Iris pigment epithelial cell (primary cell): ENCODE measurements around the gene BCL2L1.
"Not testable (repeated sequence)": the region's sequence is repeated elsewhere in the genome, so short reads cannot be mapped to it uniquely, and the experiment has no call there.

Source experiments
- DNase-seq: peaks from one replicate; pipeline ENCODE4 v3.0.0-alpha.2; 2011; ENCODE audit warnings: low read depth

The BCL2L1 gene

DNA sequence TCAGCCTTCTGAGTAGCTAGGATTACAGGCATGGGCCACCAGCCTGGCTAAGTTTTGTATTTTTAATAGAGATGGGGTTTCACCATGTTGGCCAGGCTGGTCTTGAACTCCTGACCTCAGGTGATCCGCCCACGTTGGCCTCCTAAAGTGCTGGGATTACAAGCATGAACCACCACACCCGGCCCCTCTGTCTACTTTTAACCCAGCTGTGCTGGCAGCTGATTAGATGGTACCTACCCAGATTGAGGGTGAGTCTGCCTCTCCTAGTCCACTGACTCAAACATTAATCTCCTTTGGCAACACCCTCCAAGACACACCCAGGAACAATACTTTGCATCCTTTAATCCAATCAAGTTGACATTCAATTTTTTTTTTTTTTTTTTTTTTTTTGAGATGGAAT is 74.6 kb downstream of the BCL2L1 start:
- DNase-seq: not testable (repeated sequence)

DNA sequence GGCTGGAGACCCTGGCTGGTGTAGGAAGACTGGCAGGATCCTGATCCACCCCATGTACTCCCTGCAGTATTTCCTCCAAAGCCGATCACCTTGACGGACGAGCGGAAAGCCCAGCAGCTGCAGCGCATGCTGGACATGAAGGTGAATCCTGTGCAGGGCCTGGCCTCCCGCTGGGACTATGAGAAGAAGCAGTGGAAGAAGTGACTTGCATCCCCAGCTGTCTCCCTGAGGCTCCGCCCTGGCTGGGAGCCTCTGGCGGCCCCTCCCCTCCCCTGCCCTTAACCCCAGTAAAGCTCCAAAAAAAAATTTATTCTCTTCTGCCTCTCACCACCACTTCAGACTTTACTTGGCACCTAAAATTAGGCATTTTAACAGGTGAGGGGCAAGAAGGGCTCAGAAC is 78.0 kb downstream of the BCL2L1 start:
- no peak for DNase-seq

DNA sequence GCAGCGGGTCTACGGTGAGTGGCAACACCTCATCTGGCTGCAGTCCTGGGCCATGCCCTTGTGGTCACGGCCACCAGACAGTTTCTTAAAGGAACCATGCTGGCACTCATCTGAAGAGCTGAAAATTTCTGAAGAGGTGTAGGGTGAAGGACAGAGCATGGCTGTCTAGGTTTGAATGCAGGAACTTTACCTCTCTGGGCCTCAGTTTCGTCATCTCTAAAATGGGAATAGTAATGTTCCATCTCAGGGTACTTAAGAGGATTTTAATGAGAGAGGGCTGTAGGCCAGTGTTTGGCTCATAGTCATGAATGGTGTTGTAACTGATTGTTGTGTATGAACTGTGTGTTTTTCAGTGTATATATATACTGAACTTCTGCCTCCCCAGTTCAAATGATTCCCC is 79.1 kb downstream of the BCL2L1 start:
- no peak for DNase-seq

GRCh38 chr20:31642837-31643236 is 79.8 kb downstream of the BCL2L1 start:
- no peak for DNase-seq

DNA sequence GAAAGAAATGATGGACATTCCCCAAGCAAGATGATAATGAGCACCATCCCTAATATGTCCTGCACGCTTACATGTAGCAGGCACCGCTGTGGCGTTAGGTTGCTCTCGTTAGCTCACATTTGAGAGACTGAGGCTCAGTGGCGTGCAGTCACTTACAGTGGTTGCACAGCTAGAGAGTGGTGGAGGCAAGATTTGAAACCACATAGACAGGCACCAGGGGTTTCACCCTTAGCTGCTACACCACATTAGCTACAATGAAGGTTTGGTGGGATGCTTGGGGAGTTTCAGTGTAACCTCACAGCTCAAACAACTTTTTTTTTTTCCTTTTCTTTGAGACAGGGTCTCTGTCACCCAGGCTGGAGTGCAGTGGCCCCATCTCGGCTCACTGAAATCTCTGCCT is 81.3 kb downstream of the BCL2L1 start:
- no peak for DNase-seq

- DNase-seq: no peak
These were observed 82.4 kb downstream of the BCL2L1 start for GRCh38 chr20:31640259-31640658.

GRCh38 chr20:31638816-31639215 is 83.9 kb downstream of the BCL2L1 start:
- no peak for DNase-seq

GRCh38 chr20:31638317-31638716 is 84.4 kb downstream of the BCL2L1 start:
- no peak for DNase-seq

DNA sequence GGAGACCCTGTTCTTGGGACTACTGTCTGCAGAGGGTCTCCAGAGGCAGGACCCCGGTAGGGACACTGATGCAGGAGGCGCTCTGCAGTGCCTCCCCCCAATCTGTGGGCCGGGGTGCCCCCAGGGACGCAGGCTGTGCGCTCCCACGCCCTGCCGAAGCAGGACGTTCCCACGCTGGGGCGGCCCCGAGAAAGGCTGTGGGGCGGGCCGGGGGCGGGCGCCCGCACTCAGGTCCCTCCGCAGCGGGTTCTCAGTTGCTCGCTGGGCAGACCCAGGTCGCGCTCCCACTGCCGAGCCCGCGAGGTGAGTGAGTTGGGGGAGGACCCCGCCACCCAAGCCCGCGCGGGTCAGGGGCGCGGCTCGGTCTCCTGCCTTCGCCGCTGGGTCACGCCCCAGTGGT is 85.0 kb downstream of the BCL2L1 start, which contains the start of gene COX4I2:
COX4I2 (plus strand) TSS at position 253 of the 400 bp plus-strand sequence. CDS start 1,106 bp downstream, outside the sequence.
- DNase-seq: no peak

- DNase-seq: no peak
These were observed 89.2 kb downstream of the BCL2L1 start for GRCh38 chr20:31633339-31633914.

- no peak for DNase-seq
These were observed 89.9 kb downstream of the BCL2L1 start for GRCh38 chr20:31632548-31633338.

DNA sequence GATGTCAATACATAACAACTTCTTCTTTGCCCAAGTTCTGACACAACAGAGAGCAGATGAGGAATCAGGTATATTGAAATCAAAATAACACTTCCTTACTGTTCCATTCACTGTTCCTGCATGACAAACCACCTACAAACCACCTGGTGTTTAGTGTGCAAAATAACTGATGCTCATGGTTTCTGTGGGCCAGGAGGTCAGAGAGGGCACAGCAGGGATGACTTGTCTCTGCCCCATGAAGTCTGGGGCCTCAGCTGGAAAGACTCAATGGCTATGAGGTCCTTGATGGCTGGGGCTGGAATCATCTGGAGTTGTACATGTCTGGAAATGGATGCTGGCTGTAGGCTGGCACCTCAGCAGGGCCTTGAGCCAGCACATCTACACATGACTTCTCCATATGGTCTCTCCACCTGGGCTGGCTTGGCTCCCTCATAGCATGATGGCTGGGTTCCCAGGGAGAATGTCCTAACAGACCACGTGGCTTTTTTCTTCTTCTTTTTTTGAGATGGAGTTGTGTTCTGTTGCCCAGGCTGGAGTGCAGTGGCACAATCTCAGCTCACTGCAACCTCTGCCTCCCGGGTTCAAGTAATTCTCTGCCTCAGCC is 92.4 kb downstream of the BCL2L1 start:
- DNase-seq: peak; percentile 23

- not testable (repeated sequence) for DNase-seq
These were observed 94.6 kb downstream of the BCL2L1 start for GRCh38 chr20:31628057-31628456.

- not testable (repeated sequence) for DNase-seq
These were observed 96.1 kb downstream of the BCL2L1 start for GRCh38 chr20:31626534-31626933.

DNA sequence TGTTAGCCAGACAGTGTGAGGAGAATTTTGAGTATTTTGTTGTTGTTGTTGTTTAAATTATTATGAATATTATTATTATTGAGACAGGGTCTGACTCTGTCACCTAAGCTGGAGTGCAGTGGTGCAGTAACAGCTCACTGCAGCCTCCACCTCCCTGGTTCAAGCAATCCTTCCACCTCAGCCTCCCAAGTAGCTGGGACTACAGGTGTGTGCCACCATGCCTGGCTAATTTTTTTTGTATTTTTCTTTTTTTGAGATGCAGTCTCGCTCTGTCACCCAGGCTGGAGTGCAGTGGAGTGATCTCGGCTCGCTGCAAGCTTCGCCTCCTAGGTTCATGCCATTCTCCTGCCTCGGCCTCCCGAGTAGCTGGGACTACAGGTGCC is 99.6 kb downstream of the BCL2L1 start:
- not testable (repeated sequence) for DNase-seq

DNA sequence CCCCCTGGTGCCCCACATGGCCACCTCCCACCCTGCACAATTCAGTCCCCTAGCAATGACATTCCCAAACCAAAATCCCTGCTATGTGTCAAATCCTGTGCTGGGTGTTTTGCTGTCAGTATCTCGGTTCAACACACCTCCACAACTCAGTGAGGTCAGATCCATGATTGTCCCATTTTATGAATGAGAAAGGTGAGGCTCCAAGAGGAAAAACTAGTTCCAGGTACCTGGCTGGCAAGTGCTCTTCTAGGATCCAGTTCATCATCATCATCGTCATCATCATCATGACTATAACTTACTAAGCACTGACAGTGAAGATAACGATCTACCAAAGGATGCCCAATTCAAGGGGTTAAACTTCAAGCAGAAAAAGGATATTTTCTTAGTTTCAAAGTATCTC is 102.4 kb downstream of the BCL2L1 start:
- DNase-seq: no peak

DNA sequence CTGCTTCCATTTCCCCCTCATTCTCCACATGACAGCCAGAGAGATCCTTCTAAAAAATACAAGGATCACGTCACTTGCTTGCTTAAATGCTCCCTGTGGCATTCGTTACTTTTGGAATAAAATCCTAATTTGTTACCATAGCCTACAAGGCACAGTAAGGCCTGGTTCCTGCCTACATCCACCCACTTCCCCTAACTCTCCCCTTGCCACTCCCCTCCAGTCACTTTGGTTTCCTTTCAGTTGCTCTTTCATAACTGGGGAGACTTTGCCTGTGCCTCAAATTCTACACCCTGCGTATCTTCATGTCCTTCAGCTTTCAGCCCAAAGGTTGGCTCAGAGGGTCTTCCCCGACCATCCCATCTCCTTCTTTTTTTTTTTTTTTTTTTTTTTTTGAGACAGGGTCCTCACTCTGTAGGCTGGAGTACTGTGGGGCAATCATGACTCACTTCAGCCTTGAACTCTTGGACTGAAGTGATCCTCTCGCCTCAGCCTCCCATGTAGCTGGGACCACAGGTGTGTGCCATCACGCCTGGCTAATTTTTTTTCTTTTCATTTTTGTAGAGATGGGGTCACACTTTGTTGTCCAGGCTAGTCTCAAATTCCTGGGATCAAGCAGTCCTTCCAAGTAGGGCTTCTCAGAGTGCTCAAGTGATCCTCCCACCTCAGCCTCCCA is 105.1 kb downstream of the BCL2L1 start:
- no peak for DNase-seq

- DNase-seq: no peak
These were observed 107.3 kb downstream of the BCL2L1 start for GRCh38 chr20:31615416-31615815.
